ENCODE results near the gene CYP20A1. TPM values are rescaled to one million over a fixed set of nuclear protein-coding genes. Genes with fewer than 3 reads are reported as not detected.
A peak's percentile ranks its signal among the peaks of the same experiment; 100 is the strongest.
"Not testable (repeated sequence)": the region's sequence is repeated elsewhere in the genome, so short reads cannot be mapped to it uniquely, and the experiment has no call there.

CYP20A1 gene
- total and polyA plus RNA-seq, 8 donors = 21.2 to 31.0 (median 23.2) TPM

GRCh38 chr2:203200866-203201265, 38.0 kb upstream of the CYP20A1 start:
- no peak for TF ChIP-seq CTCF (IDR thresholded peaks at IDR 0.05)
- Histone ChIP-seq H3K9me3 (no peaks in the 10 kb centered on the region), H3K27me3 (no peaks in the 10 kb centered on the region), H3K36me3 (peaks cover 0 to 58% of the 10 kb centered on the region in 2 donors), H3K4me1 (no peaks in the 10 kb centered on the region), H3K4me3 (no peak overlapping the region), H3K27ac (no peak overlapping the region)
- ATAC-seq (no peak), DNase-seq (no peak)
- intact Hi-C loops (cut with DNase I) = no loop called here

GRCh38 chr2:203201426-203201825, 37.4 kb upstream of the CYP20A1 start:
- H3K4me3 ChIP-seq = no peak overlapping the region
- H3K36me3 ChIP-seq = peaks cover 0 to 63% of the 10 kb centered on the region in 2 donors
- intact Hi-C loops (cut with DNase I) = no loop called here
- no peak for ATAC-seq
- H3K4me1 ChIP-seq = no peaks in the 10 kb centered on the region
- H3K9me3 ChIP-seq = no peaks in the 10 kb centered on the region
- DNase-seq = no peak
- H3K27me3 ChIP-seq = no peaks in the 10 kb centered on the region
- no peak overlapping the region for H3K27ac ChIP-seq
- no peak for TF ChIP-seq CTCF (IDR thresholded peaks at IDR 0.05)

GRCh38 chr2:203209538-203209937, 29.3 kb upstream of the CYP20A1 start:
- ATAC-seq = peak; percentile 34
- no peak overlapping the region for H3K4me3 ChIP-seq
- H3K9me3 ChIP-seq = no peaks in the 10 kb centered on the region
- H3K27me3 ChIP-seq = no peaks in the 10 kb centered on the region
- H3K4me1 ChIP-seq = no peaks in the 10 kb centered on the region
- no peak for TF ChIP-seq CTCF (IDR thresholded peaks at IDR 0.05)
- DNase-seq = peak in 2 of 4 donors; percentile 6 to 15
- no peak overlapping the region for H3K27ac ChIP-seq
- H3K36me3 ChIP-seq = peaks cover 0 to 25% of the 10 kb centered on the region in 2 donors
- intact Hi-C loops (cut with DNase I) = no loop called here

- ATAC-seq (peak; percentile 75), DNase-seq (no peak)
- intact Hi-C loops (cut with DNase I) = no loop called here
- H3K4me3 ChIP-seq = no peak overlapping the region
- H3K9me3 ChIP-seq = no peaks in the 10 kb centered on the region
- no peak overlapping the region for H3K27ac ChIP-seq
- peak; percentile 55 to 56 for TF ChIP-seq CTCF (IDR thresholded peaks at IDR 0.05)
- no peaks in the 10 kb centered on the region for H3K36me3 ChIP-seq
- no peaks in the 10 kb centered on the region for H3K27me3 ChIP-seq
- H3K4me1 ChIP-seq = no peaks in the 10 kb centered on the region
These were observed 13.3 kb upstream of the CYP20A1 start for GRCh38 chr2:203225423-203226039.

- ATAC-seq; H3K4me3 ChIP-seq; H3K9me3 ChIP-seq; H3K36me3 ChIP-seq; H3K27ac ChIP-seq; H3K27me3 ChIP-seq; DNase-seq; H3K4me1 ChIP-seq; intact Hi-C loops (cut with DNase I): not testable (repeated sequence)
These were observed 9.1 kb upstream of the CYP20A1 start for GRCh38 chr2:203229674-203230073.
